ENCODE measurements around the gene CALHM4.

GRCh38 chr6:116564921-116565872 is 11.6 kb downstream of the CALHM4 start:
- TF ChIP-seq EZH2 (IDR thresholded peaks at IDR 0.05; ENCODE audit: insufficient read depth, poor library complexity, severe bottlenecking) (no peak), EZH2phosphoT487 (IDR thresholded peaks at IDR 0.05; ENCODE audit: insufficient read depth, low read depth) (no peak)

Measured in GM23248 (cell line).